ENCODE results near the gene FAM124A. TPM values are rescaled to one million over a fixed set of nuclear protein-coding genes. Genes with fewer than 3 reads are reported as not detected.
A peak's percentile ranks its signal among the peaks of the same experiment; 100 is the strongest.

Gene FAM124A
- total RNA-seq, 1 donor from 2014 or later = not detected

- H3K27me3 Mint-ChIP-seq = no peaks in the 10 kb centered on the region
- no peaks in the 10 kb centered on the region for H3K9me3 Mint-ChIP-seq
- ChIA-PET POLR2A (no interaction called here), CTCF (no interaction called here)
- H3K27ac Mint-ChIP-seq = no peak overlapping the region
- peaks cover 21% of the 10 kb centered on the region for H3K4me1 Mint-ChIP-seq
- TF ChIP-seq CTCF (IDR thresholded peaks at IDR 0.05) = no peak
- no peak overlapping the region for H3K4me3 Mint-ChIP-seq
- H3K36me3 Mint-ChIP-seq (ENCODE audit: low read depth) = no peaks in the 10 kb centered on the region
- no peak for ATAC-seq (ENCODE audit: low read depth)
- intact Hi-C loops (cut with micrococcal nuclease) = no loop called here
- no peak for DNase-seq
Observed at GRCh38 chr13:51328488-51328887, 106.3 kb downstream of the FAM124A start.

- intact Hi-C loops (cut with micrococcal nuclease) = no loop called here
- CTCF ChIA-PET = no interaction called here
Observed at GRCh38 chr13:51329606-51330005, 107.4 kb downstream of the FAM124A start.

DNA sequence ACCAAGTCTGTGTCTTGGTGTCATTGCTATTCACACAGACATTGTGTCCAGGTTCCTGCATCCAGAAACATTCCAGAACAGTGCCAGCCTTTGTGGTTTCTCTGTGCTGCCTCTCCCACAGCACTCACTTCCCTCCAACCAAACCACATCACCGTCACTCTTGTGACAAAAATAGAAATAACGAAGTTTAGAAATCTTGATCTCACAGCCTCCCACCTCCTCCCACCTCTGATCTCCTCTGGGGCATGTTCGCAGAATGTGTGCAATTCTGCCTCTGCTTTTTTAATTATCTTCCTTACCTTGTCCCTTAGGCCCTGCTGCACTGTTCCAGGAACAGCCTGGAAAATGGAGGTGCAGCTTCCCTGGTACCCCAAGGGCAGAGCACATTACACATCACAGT is 108.6 kb downstream of the FAM124A start:
- POLR2A ChIA-PET = no interaction called here
- CTCF ChIA-PET = no interaction called here
- intact Hi-C loops (cut with micrococcal nuclease) = no loop called here
- no peak for TF ChIP-seq CTCF (IDR thresholded peaks at IDR 0.05)
- H3K27ac Mint-ChIP-seq = no peak overlapping the region
- H3K36me3 Mint-ChIP-seq (ENCODE audit: low read depth) = no peaks in the 10 kb centered on the region
- no peaks in the 10 kb centered on the region for H3K9me3 Mint-ChIP-seq
- peaks cover 14% of the 10 kb centered on the region for H3K4me1 Mint-ChIP-seq
- H3K4me3 Mint-ChIP-seq = peak overlapping the region; percentile 2
- no peak for ATAC-seq (ENCODE audit: low read depth)
- no peak for DNase-seq
- no peaks in the 10 kb centered on the region for H3K27me3 Mint-ChIP-seq

More at GRCh38 chr13:51329606-51330005, 107.4 kb downstream of the FAM124A start:
- DNase-seq = no peak
- ATAC-seq (ENCODE audit: low read depth) = no peak
- no peaks in the 10 kb centered on the region for H3K27me3 Mint-ChIP-seq
- POLR2A ChIA-PET = no interaction called here
- no peak for TF ChIP-seq CTCF (IDR thresholded peaks at IDR 0.05)
- no peak overlapping the region for H3K4me3 Mint-ChIP-seq
- no peaks in the 10 kb centered on the region for H3K9me3 Mint-ChIP-seq
- H3K4me1 Mint-ChIP-seq = peaks cover 20% of the 10 kb centered on the region
- H3K36me3 Mint-ChIP-seq (ENCODE audit: low read depth) = no peaks in the 10 kb centered on the region
- no peak overlapping the region for H3K27ac Mint-ChIP-seq

DNA sequence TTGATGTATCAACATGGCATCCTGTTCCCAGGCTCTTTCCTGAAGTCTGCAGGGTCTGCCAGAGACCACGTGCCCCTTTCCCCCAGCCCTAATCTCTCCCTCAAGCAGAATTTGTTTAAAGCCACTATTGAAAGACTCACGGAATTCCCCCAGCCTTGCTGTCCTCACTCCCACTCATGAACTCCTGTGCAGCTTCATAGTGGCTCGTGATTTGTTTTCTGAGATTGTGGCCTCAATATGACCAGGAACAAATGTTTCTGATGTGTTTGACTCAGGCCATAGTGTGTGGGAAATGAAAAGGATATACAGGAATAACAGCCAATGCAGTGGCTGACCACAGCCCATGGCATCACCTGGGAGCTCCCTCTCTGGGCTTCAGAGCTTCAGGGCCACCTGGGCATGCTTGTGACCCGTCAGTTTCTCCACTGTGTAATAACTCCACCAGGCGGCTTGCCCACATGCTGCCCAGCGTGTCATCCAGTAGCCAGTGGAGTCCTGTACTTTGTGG is 109.2 kb downstream of the FAM124A start:
- intact Hi-C loops (cut with micrococcal nuclease) = no loop called here
- ATAC-seq (ENCODE audit: low read depth) = no peak
- peaks cover 14% of the 10 kb centered on the region for H3K4me1 Mint-ChIP-seq
- no peak for DNase-seq
- no peaks in the 10 kb centered on the region for H3K36me3 Mint-ChIP-seq (ENCODE audit: low read depth)
- H3K9me3 Mint-ChIP-seq = no peaks in the 10 kb centered on the region
- no peaks in the 10 kb centered on the region for H3K27me3 Mint-ChIP-seq
- ChIA-PET CTCF (no interaction called here), POLR2A (no interaction called here)
- TF ChIP-seq CTCF (IDR thresholded peaks at IDR 0.05) = no peak
- H3K4me3 Mint-ChIP-seq = no peak overlapping the region
- H3K27ac Mint-ChIP-seq = no peak overlapping the region

DNA sequence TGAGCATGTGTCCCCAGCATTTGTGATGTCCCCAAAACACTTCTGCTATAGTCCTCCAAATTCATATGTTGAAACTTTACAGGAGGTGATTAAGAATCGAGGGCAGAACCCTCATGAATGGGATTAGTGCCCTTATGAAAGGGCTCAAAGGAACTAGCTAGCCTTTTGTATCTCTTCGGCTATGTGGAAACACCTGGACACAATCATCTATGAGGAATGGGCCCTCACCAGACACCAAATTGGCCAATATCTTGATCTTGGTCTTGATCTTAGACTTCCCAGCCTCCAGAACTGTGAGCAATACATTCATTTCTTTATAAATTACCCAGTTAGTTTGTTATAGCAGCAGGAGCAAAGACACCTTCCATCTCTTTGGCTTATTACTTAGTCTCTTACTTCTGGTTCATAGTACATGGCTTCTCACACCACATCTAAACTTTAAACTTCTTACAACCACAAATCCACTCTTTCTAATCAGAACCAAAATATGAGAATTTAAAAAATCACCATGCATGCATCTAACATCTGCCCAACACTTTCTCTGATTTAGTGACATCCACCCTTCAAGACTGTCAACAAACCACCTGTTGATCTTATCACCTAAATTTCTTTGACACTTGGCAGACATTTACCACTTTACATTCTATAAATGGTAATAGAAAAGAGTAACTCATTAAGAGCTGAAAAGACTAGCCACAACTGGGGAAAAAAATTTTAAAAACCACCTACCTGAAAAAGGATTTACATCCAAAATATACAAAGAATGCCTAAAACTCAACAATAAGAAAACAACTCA is 110.6 kb downstream of the FAM124A start:
- CTCF ChIA-PET = no interaction called here

More for the DNA sequence above, 110.6 kb downstream of the FAM124A start:
- Mint-ChIP-seq H3K4me3 (no peak overlapping the region), H3K27me3 (no peaks in the 10 kb centered on the region), H3K27ac (no peak overlapping the region), H3K4me1 (peaks cover 14% of the 10 kb centered on the region), H3K9me3 (no peaks in the 10 kb centered on the region), H3K36me3 (ENCODE audit: low read depth) (no peaks in the 10 kb centered on the region)
- TF ChIP-seq CTCF (IDR thresholded peaks at IDR 0.05) = no peak
- ATAC-seq (ENCODE audit: low read depth) (no peak), DNase-seq (no peak)
- POLR2A ChIA-PET = no interaction called here
- intact Hi-C loops (cut with micrococcal nuclease) = no loop called here

Measured in activated B cell treated with CpG ODN at 0.5 μM for 24 hours (primary cell).